Gastroesophageal sphincter (tissue), 4 donors: ENCODE measurements around the gene ECPAS. TPM values are rescaled to one million over a fixed set of nuclear protein-coding genes. Genes with fewer than 3 reads are reported as not detected.
"Not testable (repeated sequence)": the region's sequence is repeated elsewhere in the genome, so short reads cannot be mapped to it uniquely, and the experiment has no call there.

ENCODE experiments used
- ATAC-seq: fragments of 150-250 bp; one replicate; pipeline ENCODE4 v1.9.1; 2016; ENCODE audit warnings: mild to moderate bottlenecking, moderate library complexity
- H3K27ac ChIP-seq, 4 donors: fragments of 200-600 bp; sonication (generic) in 3 of 4; 1 replicate in 3 of 4; 2 replicates in 1 of 4; pipeline ENCODE4 v1.5.1; 2016 to 2019
- H3K27me3 ChIP-seq: fragments of 200-600 bp; sonication (generic); one replicate; pipeline ENCODE4 v1.5.1; 2019
- H3K36me3 ChIP-seq, 2 donors: fragments of 200-600 bp; sonication (generic); one replicate each; pipeline ENCODE4 v1.5.1; 2019; ENCODE audit warnings: control low read depth in 1 of 2
- H3K4me1 ChIP-seq, 3 donors: fragments of 200-600 bp; sonication (generic); 1 replicate in 2 of 3; 2 replicates in 1 of 3; pipeline ENCODE4 v1.5.1; 2016 to 2019; ENCODE audit warnings: control low read depth in 2 of 3
- H3K4me3 ChIP-seq, 2 donors: fragments of 200-600 bp; sonication (generic); one replicate each; pipeline ENCODE4 v1.5.1; 2019; ENCODE audit warnings: mild to moderate bottlenecking in 1 of 2, moderate library complexity in 1 of 2
- H3K9me3 ChIP-seq, 3 donors: fragments of 200-600 bp; sonication (generic); one replicate each; pipeline ENCODE4 v1.5.1; 2017 to 2019; ENCODE audit warnings: control low read depth in 2 of 3
- CTCF ChIP-seq, 4 experiments: fragments of 200-600 bp in 2 of 4; fragments of 450-650 bp in 2 of 4; sonication (generic) in 1 of 4; IDR thresholded peaks; one replicate each; pipeline ENCODE4 v1.5.1; 2017 to 2019; ENCODE audit warnings: antibody characterized with exemption in 4 of 4, mild to moderate bottlenecking in 2 of 4, moderate library complexity in 2 of 4
- EP300 ChIP-seq: sonication (generic); formaldehyde crosslinking; IDR thresholded peaks from one replicate; pipeline ENCODE4 v1.6.1; 2017; ENCODE audit warnings: antibody characterized with exemption, mild to moderate bottlenecking
- POLR2A ChIP-seq, 2 donors: fragments of 450-650 bp; IDR thresholded peaks; one replicate each; pipeline ENCODE4 v1.6.1; 2017; ENCODE audit warnings: antibody characterized with exemption in 2 of 2, mild to moderate bottlenecking in 2 of 2, moderate library complexity in 1 of 2
- POLR2AphosphoS5 ChIP-seq: sonication (generic); formaldehyde crosslinking; IDR thresholded peaks from one replicate; pipeline ENCODE4 v1.6.1; 2017; ENCODE audit warnings: antibody characterized with exemption
- WGBS, 2 donors: methylation state at CpG; one replicate each; pipeline ENCODE4 v1.1.5; 2018; ENCODE audit warnings: low coverage in 1 of 2; 5-methylcytosine and 5-hydroxymethylcytosine counted together
- total RNA-seq, 4 donors: library from RNA; depleted of rRNA; stranded (reverse); fragments of >200 nt; gene quantifications; one replicate each; pipeline ENCODE4 v1.1.0, GENCODE V29; 2016

The ECPAS gene
- total RNA-seq, 4 donors from 2014 or later: 75.5 to 114 (median 94.3) TPM

- H3K36me3 ChIP-seq: no peaks in the 10 kb centered on the region
- ATAC-seq: no peak
- H3K9me3 ChIP-seq: no peaks in the 10 kb centered on the region
- TF ChIP-seq EP300 (no peak), CTCF (IDR thresholded peaks at IDR 0.05) (no peak)
- H3K4me3 ChIP-seq: no peak overlapping the region
- no peaks in the 10 kb centered on the region for H3K27me3 ChIP-seq
- no peak overlapping the region for H3K27ac ChIP-seq
- H3K4me1 ChIP-seq: no peaks in the 10 kb centered on the region
Measured at GRCh38 chr9:111514967-111515366, 30.8 kb upstream of the ECPAS start.

GRCh38 chr9:111511581-111511980 lies 27.4 kb upstream of the ECPAS start:
- H3K4me3 ChIP-seq, H3K27me3 ChIP-seq, H3K27ac ChIP-seq, H3K4me1 ChIP-seq, H3K9me3 ChIP-seq, H3K36me3 ChIP-seq, ATAC-seq: not testable (repeated sequence)
- 84 to 96% methylated on average over 5 to 6 of the region's 6 CpGs for WGBS, 2 donors

- ATAC-seq: no peak
- Histone ChIP-seq H3K9me3 (no peaks in the 10 kb centered on the region), H3K36me3 (no peaks in the 10 kb centered on the region), H3K27me3 (peaks cover 7% of the 10 kb centered on the region), H3K4me3 (no peak overlapping the region), H3K4me1 (no peaks in the 10 kb centered on the region), H3K27ac (no peak overlapping the region)
- no CpG with 5 or more reads among the region's 3 CpGs for WGBS, 2 donors
- no peak for TF ChIP-seq POLR2A (IDR thresholded peaks at IDR 0.05)
- TF ChIP-seq POLR2AphosphoS5: no peak
- no peak for TF ChIP-seq EP300
- no peak for TF ChIP-seq CTCF (IDR thresholded peaks at IDR 0.05)
Measured at GRCh38 chr9:111502506-111502905, 18.3 kb upstream of the ECPAS start.

GRCh38 chr9:111501648-111502047 lies 17.5 kb upstream of the ECPAS start:
- H3K27me3 ChIP-seq: peaks cover 7% of the 10 kb centered on the region
- H3K4me3 ChIP-seq: no peak overlapping the region
- H3K4me1 ChIP-seq: no peaks in the 10 kb centered on the region
- no peak overlapping the region for H3K27ac ChIP-seq
- no peak for ATAC-seq
- TF ChIP-seq POLR2AphosphoS5 (no peak), EP300 (no peak), POLR2A (IDR thresholded peaks at IDR 0.05) (no peak)
- 100% methylated on average over 1 of the region's 6 CpGs; no CpG with 5 or more reads in 1 of the 2 donors for WGBS, 2 donors
- H3K9me3 ChIP-seq: no peaks in the 10 kb centered on the region
- H3K36me3 ChIP-seq: no peaks in the 10 kb centered on the region

GRCh38 chr9:111501005-111501562 lies 16.9 kb upstream of the ECPAS start:
- TF ChIP-seq CTCF (IDR thresholded peaks at IDR 0.05) (no peak), POLR2AphosphoS5 (no peak), POLR2A (IDR thresholded peaks at IDR 0.05) (no peak), EP300 (no peak)
- Histone ChIP-seq H3K27me3 (peaks cover 7% of the 10 kb centered on the region), H3K27ac (no peak overlapping the region), H3K9me3 (no peaks in the 10 kb centered on the region), H3K36me3 (no peaks in the 10 kb centered on the region), H3K4me1 (no peaks in the 10 kb centered on the region), H3K4me3 (no peak overlapping the region)
- ATAC-seq: no peak
- WGBS, 2 donors: no CpG with 5 or more reads among the region's 16 CpGs

- ATAC-seq, H3K4me1 ChIP-seq, H3K27me3 ChIP-seq, H3K27ac ChIP-seq, H3K36me3 ChIP-seq, H3K9me3 ChIP-seq, H3K4me3 ChIP-seq: not testable (repeated sequence)
- WGBS, 2 donors: 95% methylated on average over 2 of the region's 2 CpGs; no CpG with 5 or more reads in 1 of the 2 donors
Measured at GRCh38 chr9:111497196-111497595, 13.0 kb upstream of the ECPAS start.

GRCh38 chr9:111484572-111484894 lies 350 bp upstream of the ECPAS start:
- Histone ChIP-seq H3K27me3 (no peaks in the 10 kb centered on the region), H3K9me3 (no peaks in the 10 kb centered on the region), H3K27ac (peak overlapping the region; percentile 89 to 100 (median 95)), H3K36me3 (no peaks in the 10 kb centered on the region), H3K4me1 (peaks cover 0 to 36% (median 8%) of the 10 kb centered on the region in 3 donors), H3K4me3 (peak overlapping the region; percentile 75 to 95)
- no peak for ATAC-seq
- no peak for TF ChIP-seq EP300
- TF ChIP-seq CTCF (IDR thresholded peaks at IDR 0.05): no peak
- no peak for TF ChIP-seq POLR2AphosphoS5
- no peak for TF ChIP-seq POLR2A (IDR thresholded peaks at IDR 0.05)
- 1 to 8% methylated on average over 4 of the region's 4 CpGs for WGBS, 2 donors
